HCT116 (cell line): ENCODE data around the gene PDCD5. TPM values are rescaled to one million over a fixed set of nuclear protein-coding genes. Genes with fewer than 3 reads are reported as not detected.

Experiments
- ATAC-seq: fragments of 200-7000 bp; cut with Tn5 transposase; 2 replicates; pipeline ENCODE4 v1.9.1; 2020; ENCODE audit warnings: mild to moderate bottlenecking, moderate library complexity
- BruUV-seq: library from RNA; stranded (reverse); fragments of 400-500 nt; replicated peaks from 2 replicates; lab custom pipeline; 2021; lab: Mats Ljungman, UMichigan
- CTCF ChIA-PET: fragments of 300-600 bp; sonication (Branson Sonifier 250); formaldehyde crosslinking; loops from one replicate; lab custom pipeline; 2021; ENCODE audit warnings: antibody characterized with exemption; lab: Charles Lee
- POLR2A ChIA-PET: fragments of 300-600, 350-600 bp; sonication (Branson Sonifier 250); formaldehyde crosslinking; loops from one replicate; lab custom pipeline; 2021; ENCODE audit warnings: antibody characterized with exemption; lab: Charles Lee
- RAD21 ChIA-PET, 2 experiments: fragments of 300-600 bp; sonication (Branson Sonifier 250); formaldehyde crosslinking; loops; one replicate each; lab custom pipeline; 2023; ENCODE audit warnings: low total read pairs in 2 of 2; ENCODE audit not compliant: uncharacterized antibody in 2 of 2, unreplicated experiment in 2 of 2, low non-redundant PET in 1 of 2; lab: Charles Lee
- DNase-seq: peaks from one replicate; pipeline ENCODE4 v3.0.0-alpha.2; 2010; ENCODE audit warnings: low read depth, low spot score
- H2AFZ ChIP-seq: fragments of 200-600 bp; shearing (Covaris generic), sonication (generic); 2 replicates; pipeline ENCODE4 v1.6.1; 2017; ENCODE audit warnings: low read depth, mixed run types, mixed read lengths, antibody characterized with exemption, low read length; ENCODE audit not compliant: poor library complexity, severe bottlenecking
- H3K27ac ChIP-seq: 2 replicates; pipeline ENCODE4 v1.5.1; 2012; ENCODE audit warnings: low read depth, low read length
- H3K27me3 ChIP-seq: fragments of 200-600 bp; sonication (generic); 2 replicates; pipeline ENCODE4 v1.6.1; 2016; ENCODE audit warnings: mixed run types, low read length, mixed read lengths; ENCODE audit not compliant: insufficient read depth
- H3K36me3 ChIP-seq, 2 experiments: fragments of 200-500 bp in 1 of 2; fragments of 200-600 bp in 1 of 2; sonication (Bioruptor generic) in 1 of 2; sonication (generic) in 1 of 2; 2 replicates each; pipeline versions ENCODE4 v1.5.1 to v1.6.1; 2014 to 2016; ENCODE audit warnings: low read length in 2 of 2, inconsistent platforms in 1 of 2, mixed read lengths in 1 of 2, mixed run types in 1 of 2; ENCODE audit not compliant: insufficient read depth in 2 of 2, control insufficient read depth in 1 of 2
- H3K4me1 ChIP-seq, 2 experiments: fragments of 200-600 bp in 1 of 2; sonication (generic) in 1 of 2; 2 replicates each; pipeline versions ENCODE4 v1.5.1 to v1.6.1; 2012 to 2017; ENCODE audit warnings: low read length in 2 of 2, inconsistent platforms in 1 of 2, mild to moderate bottlenecking in 1 of 2, mixed read lengths in 1 of 2, mixed run types in 1 of 2, moderate library complexity in 1 of 2; ENCODE audit not compliant: insufficient read depth in 2 of 2, control insufficient read depth in 1 of 2
- H3K4me2 ChIP-seq: fragments of 200-600 bp; sonication (generic); 2 replicates; pipeline ENCODE4 v1.6.1; 2017; ENCODE audit warnings: mixed run types, low read length, mixed read lengths
- H3K4me3 ChIP-seq, 2 experiments: fragments of 200-600 bp in 1 of 2; sonication (generic) in 1 of 2; replicated peaks in 1 of 2; 2 replicates each; pipeline ENCODE4 v1.5.1; 2011 to 2016; ENCODE audit warnings: low read length in 2 of 2, control low read depth in 1 of 2, low read depth in 1 of 2, mild to moderate bottlenecking in 1 of 2, mixed read lengths in 1 of 2, mixed run types in 1 of 2
- H3K79me2 ChIP-seq: fragments of 200-600 bp; sonication (generic); 2 replicates; pipeline ENCODE4 v1.6.1; 2017; ENCODE audit warnings: mild to moderate bottlenecking, mixed run types, low read length, moderate library complexity, mixed read lengths; ENCODE audit not compliant: insufficient read depth
- H3K9ac ChIP-seq: fragments of 200-600 bp; sonication (generic); 2 replicates; pipeline ENCODE4 v1.6.1; 2016; ENCODE audit warnings: low read length, mixed read lengths
- H3K9me2 ChIP-seq: fragments of 200-600 bp; sonication (generic), shearing (Covaris generic); 2 replicates; pipeline ENCODE4 v1.6.1; 2017; ENCODE audit warnings: mixed run types, mild to moderate bottlenecking, moderate library complexity; ENCODE audit not compliant: insufficient read depth
- H3K9me3 ChIP-seq, 2 experiments: fragments of 200-500 bp in 1 of 2; fragments of 200-600 bp in 1 of 2; sonication (Bioruptor generic) in 1 of 2; sonication (generic) in 1 of 2; 2 replicates each; pipeline ENCODE4 v1.6.1; 2014 to 2017; ENCODE audit warnings: low read length in 2 of 2, mixed read lengths in 2 of 2, inconsistent platforms in 1 of 2, low read depth in 1 of 2, mild to moderate bottlenecking in 1 of 2, mixed run types in 1 of 2, moderate library complexity in 1 of 2; ENCODE audit not compliant: control insufficient read depth in 1 of 2, insufficient read depth in 1 of 2
- H4K20me1 ChIP-seq: fragments of 200-600 bp; sonication (generic), shearing (Covaris generic); 2 replicates; pipeline ENCODE4 v1.6.1; 2017; ENCODE audit warnings: mixed run types, mild to moderate bottlenecking, moderate library complexity; ENCODE audit not compliant: insufficient read depth
- EGR1 ChIP-seq: IDR thresholded peaks from 2 replicates; pipeline ENCODE4 v1.6.1; 2012; ENCODE audit warnings: low read depth
- EZH2 ChIP-seq: fragments of 200-600 bp; sonication (generic); IDR thresholded peaks from 2 replicates; pipeline ENCODE4 v1.6.1; 2017; ENCODE audit warnings: antibody characterized with exemption, mixed run types
- EZH2phosphoT487 ChIP-seq: fragments of 200-600 bp; IDR thresholded peaks from 2 replicates; pipeline ENCODE4 v1.6.1; 2018; ENCODE audit warnings: antibody characterized with exemption, borderline replicate concordance
- JUND ChIP-seq: IDR thresholded peaks from 2 replicates; pipeline ENCODE4 v1.6.1; 2012
- MAX ChIP-seq: IDR thresholded peaks from 2 replicates; pipeline ENCODE4 v1.6.1; 2012
- POLR2AphosphoS5 ChIP-seq: IDR thresholded peaks from 2 replicates; pipeline ENCODE4 v1.6.1; 2011; ENCODE audit warnings: mild to moderate bottlenecking, low read depth, low read length, moderate library complexity
- RAD21 ChIP-seq: IDR thresholded peaks from 2 replicates; pipeline ENCODE4 v1.6.1; 2012; ENCODE audit warnings: low read depth, mild to moderate bottlenecking
- REST ChIP-seq: IDR thresholded peaks from 2 replicates; pipeline ENCODE4 v1.6.1; 2012; ENCODE audit warnings: low read depth
- SIN3A ChIP-seq: IDR thresholded peaks from 2 replicates; pipeline ENCODE4 v1.6.1; 2012; ENCODE audit warnings: low read depth
- SP1 ChIP-seq: IDR thresholded peaks from 2 replicates; pipeline ENCODE4 v1.6.1; 2012; ENCODE audit warnings: low read depth
- TCF7L2 ChIP-seq: IDR thresholded peaks from 2 replicates; pipeline ENCODE4 v1.7.0; 2011; ENCODE audit warnings: borderline replicate concordance, inconsistent platforms; ENCODE audit not compliant: insufficient read depth, insufficient read length; ENCODE audit errors: extremely low read depth
- YY1 ChIP-seq: IDR thresholded peaks from 2 replicates; pipeline ENCODE4 v1.6.1; 2011; ENCODE audit warnings: low read length, low read depth, moderate library complexity, mild to moderate bottlenecking; ENCODE audit not compliant: insufficient replicate concordance; ENCODE audit errors: extremely low read depth
- ZFX ChIP-seq: fragments of 450-650 bp; IDR thresholded peaks from 2 replicates; pipeline ENCODE4 v1.6.1; 2017
- ZNF274 ChIP-seq: fragments of 200-500 bp; sonication (Bioruptor generic); IDR thresholded peaks from 2 replicates; pipeline ENCODE4 v1.6.1; 2014; ENCODE audit warnings: mild to moderate bottlenecking, low read depth, low read length, inconsistent platforms
- intact Hi-C: fragments of 100-400 bp; cut with micrococcal nuclease; formaldehyde crosslinking; loops from 2 replicates; pipeline ENCODE4 v1.10.0; 2022
- total RNA-seq: library from RNA; stranded (reverse); gene quantifications from one replicate; pipeline ENCODE4 v1.2.1, GENCODE V29; 2021; ENCODE audit not compliant: unreplicated experiment
- TF ChIP-seq, protein P1 (sequence below), 3 experiments: fragments of 200-600 bp in 1 of 3; sonication (generic) in 1 of 3; IDR thresholded peaks in 2 of 3; conservative IDR thresholded peaks in 1 of 3; 2 replicates each; pipeline ENCODE4 v1.5.1; 2012 to 2017; ENCODE audit warnings: low read depth in 2 of 3, low read length in 2 of 3, antibody characterized with exemption in 1 of 3, borderline replicate concordance in 1 of 3, control low read depth in 1 of 3, mild to moderate bottlenecking in 1 of 3, mixed read lengths in 1 of 3, mixed run types in 1 of 3, moderate library complexity in 1 of 3; ENCODE audit not compliant: insufficient read depth in 1 of 3
- TF ChIP-seq, protein P2 (sequence below): IDR thresholded peaks from 2 replicates; pipeline ENCODE4 v1.6.1; 2012

PDCD5 gene
- total RNA-seq, 1 experiment from 2014 or later = 143 TPM

DNA sequence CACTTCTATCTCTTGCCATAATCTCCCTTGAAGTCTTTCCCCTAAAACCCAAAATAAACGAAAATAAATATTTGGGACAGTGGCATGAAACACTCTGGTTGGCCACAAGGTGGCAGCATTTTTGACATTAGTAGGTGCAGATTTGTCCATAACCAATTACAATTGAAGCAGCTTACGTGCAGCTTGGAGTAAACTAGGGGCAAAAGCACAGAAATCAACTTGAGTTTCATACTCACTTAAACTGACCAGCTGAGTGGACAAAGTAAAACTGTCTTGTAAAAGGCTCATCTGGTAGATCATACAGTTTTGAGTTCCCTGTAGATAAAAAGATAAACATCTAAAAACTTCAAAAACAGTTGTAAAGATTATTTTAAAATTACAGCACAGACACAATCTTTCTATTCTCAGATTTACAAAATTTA is 18.8 kb downstream of the PDCD5 start:
- no TSS peak for BruUV-seq
- H3K79me2 ChIP-seq = no peaks in the 10 kb centered on the region
- TF ChIP-seq, protein P1, sequence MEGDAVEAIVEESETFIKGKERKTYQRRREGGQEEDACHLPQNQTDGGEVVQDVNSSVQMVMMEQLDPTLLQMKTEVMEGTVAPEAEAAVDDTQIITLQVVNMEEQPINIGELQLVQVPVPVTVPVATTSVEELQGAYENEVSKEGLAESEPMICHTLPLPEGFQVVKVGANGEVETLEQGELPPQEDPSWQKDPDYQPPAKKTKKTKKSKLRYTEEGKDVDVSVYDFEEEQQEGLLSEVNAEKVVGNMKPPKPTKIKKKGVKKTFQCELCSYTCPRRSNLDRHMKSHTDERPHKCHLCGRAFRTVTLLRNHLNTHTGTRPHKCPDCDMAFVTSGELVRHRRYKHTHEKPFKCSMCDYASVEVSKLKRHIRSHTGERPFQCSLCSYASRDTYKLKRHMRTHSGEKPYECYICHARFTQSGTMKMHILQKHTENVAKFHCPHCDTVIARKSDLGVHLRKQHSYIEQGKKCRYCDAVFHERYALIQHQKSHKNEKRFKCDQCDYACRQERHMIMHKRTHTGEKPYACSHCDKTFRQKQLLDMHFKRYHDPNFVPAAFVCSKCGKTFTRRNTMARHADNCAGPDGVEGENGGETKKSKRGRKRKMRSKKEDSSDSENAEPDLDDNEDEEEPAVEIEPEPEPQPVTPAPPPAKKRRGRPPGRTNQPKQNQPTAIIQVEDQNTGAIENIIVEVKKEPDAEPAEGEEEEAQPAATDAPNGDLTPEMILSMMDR (IDR thresholded peaks at IDR 0.05 in 2 of 3, conservative IDR thresholded peaks at IDR 0.05 in 1 of 3; ENCODE audit: borderline replicate concordance in 1 of 3, insufficient read depth in 1 of 3, low read depth in 2 of 3, low read length in 2 of 3) = peak; percentile 37 to 89 (median 66); a peak in 5 of 6 replicates
- TF ChIP-seq EZH2 = no peak
- TF ChIP-seq EZH2phosphoT487 = no peak
- no peak for TF ChIP-seq EGR1
- TF ChIP-seq RAD21 = peak; percentile 52
- H3K9me2 ChIP-seq = no peaks in the 10 kb centered on the region
- ChIA-PET POLR2A (no interaction called here), CTCF (interaction anchor here (0.6 to 1.0 kb wide), 9 partner anchors 9 to 372 kb away, joined by 3 to 5 read pairs (median 3); partner anchors contain the start of genes ANKRD27, CEP89, PDCD5 and RGS9BP), RAD21 (interaction anchor here in 1 of 2 experiments (0.5 kb wide), 1 partner anchor 299 kb away, joined by 3 read pairs; no protein-coding TSS in a partner anchor)
- H3K36me3 ChIP-seq = peaks cover 30 to 46% of the 10 kb centered on the region in 2 experiments
- H2AFZ ChIP-seq = no peak overlapping the region
- H3K9ac ChIP-seq = no peak overlapping the region
- H3K9me3 ChIP-seq = no peaks in the 10 kb centered on the region
- no peaks in the 10 kb centered on the region for H3K4me1 ChIP-seq
- no peaks in the 10 kb centered on the region for H3K27me3 ChIP-seq
- H4K20me1 ChIP-seq = no peaks in the 10 kb centered on the region
- intact Hi-C loops = no loop called here
- no peak overlapping the region for H3K4me2 ChIP-seq
- no peak overlapping the region for H3K4me3 ChIP-seq
- ATAC-seq = peak; percentile 86
- H3K27ac ChIP-seq = no peak overlapping the region
- DNase-seq = peak; percentile 55

DNA sequence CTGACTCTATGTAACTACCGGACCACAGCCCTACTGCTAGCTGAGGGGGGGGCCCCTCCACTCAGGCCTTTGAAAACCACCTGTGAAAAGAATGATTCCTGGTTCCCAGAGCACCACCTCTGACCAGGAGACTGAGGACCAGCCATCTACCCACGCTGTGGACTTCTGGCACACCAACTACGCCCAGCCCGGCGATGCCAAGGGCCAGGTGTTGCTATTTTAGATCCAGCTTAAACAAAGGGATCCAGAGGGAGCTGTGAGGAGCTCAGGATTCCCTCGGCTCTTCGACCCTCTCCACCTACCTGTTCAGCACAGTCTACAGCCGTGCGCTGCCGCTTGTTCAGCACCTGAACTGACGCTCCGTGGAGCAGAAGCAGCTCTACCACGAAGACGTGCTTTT is 23.0 kb downstream of the PDCD5 start:
- Histone ChIP-seq H4K20me1 (no peaks in the 10 kb centered on the region), H3K27ac (no peak overlapping the region), H3K79me2 (no peaks in the 10 kb centered on the region), H3K36me3 (peaks cover 14 to 20% of the 10 kb centered on the region in 2 experiments), H3K9me2 (no peaks in the 10 kb centered on the region), H3K4me2 (no peak overlapping the region), H3K4me3 (no peak overlapping the region), H3K9me3 (no peaks in the 10 kb centered on the region), H3K9ac (no peak overlapping the region), H3K4me1 (no peaks in the 10 kb centered on the region), H3K27me3 (no peaks in the 10 kb centered on the region), H2AFZ (no peak overlapping the region)
- intact Hi-C loops = no loop called here
- no TSS peak for BruUV-seq
- POLR2A ChIA-PET = no interaction called here
- ATAC-seq = no peak
- DNase-seq = no peak
- RAD21 ChIA-PET = no interaction called here
- CTCF ChIA-PET = no interaction called here
- no peak for TF ChIP-seq JUND
- TF ChIP-seq YY1 = no peak
- TF ChIP-seq, protein P2, sequence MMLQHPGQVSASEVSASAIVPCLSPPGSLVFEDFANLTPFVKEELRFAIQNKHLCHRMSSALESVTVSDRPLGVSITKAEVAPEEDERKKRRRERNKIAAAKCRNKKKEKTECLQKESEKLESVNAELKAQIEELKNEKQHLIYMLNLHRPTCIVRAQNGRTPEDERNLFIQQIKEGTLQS = no peak
- TF ChIP-seq ZFX = no peak
- no peak for TF ChIP-seq REST
- no peak for TF ChIP-seq SP1
- no peak for TF ChIP-seq MAX
- no peak for TF ChIP-seq SIN3A
- TF ChIP-seq ZNF274 = no peak
- no peak for TF ChIP-seq POLR2AphosphoS5
- TF ChIP-seq TCF7L2 = no peak
